ENCODE data around the gene MTARC2.

DNA sequence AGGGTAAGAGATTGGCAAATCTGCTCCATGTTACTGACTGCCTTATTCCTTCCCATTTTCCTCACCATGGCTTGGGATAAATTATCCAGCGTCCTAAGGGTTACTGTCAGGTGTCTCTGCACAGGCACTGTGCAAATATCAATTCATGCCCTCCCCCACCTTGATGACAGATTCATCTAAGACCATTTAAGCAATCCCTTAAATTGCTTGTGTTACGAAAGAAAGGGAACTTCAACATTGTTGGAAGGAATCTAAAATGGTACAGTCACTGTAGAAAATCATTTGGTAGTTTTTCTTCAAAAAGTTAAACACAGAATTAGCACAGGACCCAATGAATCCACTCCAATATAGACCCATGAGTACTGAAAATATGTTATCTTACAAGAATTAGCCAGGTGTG is 17.6 kb upstream of the MTARC2 start:
- TF ChIP-seq, protein P1, sequence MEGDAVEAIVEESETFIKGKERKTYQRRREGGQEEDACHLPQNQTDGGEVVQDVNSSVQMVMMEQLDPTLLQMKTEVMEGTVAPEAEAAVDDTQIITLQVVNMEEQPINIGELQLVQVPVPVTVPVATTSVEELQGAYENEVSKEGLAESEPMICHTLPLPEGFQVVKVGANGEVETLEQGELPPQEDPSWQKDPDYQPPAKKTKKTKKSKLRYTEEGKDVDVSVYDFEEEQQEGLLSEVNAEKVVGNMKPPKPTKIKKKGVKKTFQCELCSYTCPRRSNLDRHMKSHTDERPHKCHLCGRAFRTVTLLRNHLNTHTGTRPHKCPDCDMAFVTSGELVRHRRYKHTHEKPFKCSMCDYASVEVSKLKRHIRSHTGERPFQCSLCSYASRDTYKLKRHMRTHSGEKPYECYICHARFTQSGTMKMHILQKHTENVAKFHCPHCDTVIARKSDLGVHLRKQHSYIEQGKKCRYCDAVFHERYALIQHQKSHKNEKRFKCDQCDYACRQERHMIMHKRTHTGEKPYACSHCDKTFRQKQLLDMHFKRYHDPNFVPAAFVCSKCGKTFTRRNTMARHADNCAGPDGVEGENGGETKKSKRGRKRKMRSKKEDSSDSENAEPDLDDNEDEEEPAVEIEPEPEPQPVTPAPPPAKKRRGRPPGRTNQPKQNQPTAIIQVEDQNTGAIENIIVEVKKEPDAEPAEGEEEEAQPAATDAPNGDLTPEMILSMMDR (IDR thresholded peaks at IDR 0.05; ENCODE audit: insufficient read depth, low read length) = no peak
- TF ChIP-seq GABPA (IDR thresholded peaks at IDR 0.05; ENCODE audit: low read depth) (no peak), POLR2AphosphoS5 (IDR thresholded peaks at IDR 0.05; ENCODE audit: low read depth) (no peak)
- TF ChIP-seq, protein P2, sequence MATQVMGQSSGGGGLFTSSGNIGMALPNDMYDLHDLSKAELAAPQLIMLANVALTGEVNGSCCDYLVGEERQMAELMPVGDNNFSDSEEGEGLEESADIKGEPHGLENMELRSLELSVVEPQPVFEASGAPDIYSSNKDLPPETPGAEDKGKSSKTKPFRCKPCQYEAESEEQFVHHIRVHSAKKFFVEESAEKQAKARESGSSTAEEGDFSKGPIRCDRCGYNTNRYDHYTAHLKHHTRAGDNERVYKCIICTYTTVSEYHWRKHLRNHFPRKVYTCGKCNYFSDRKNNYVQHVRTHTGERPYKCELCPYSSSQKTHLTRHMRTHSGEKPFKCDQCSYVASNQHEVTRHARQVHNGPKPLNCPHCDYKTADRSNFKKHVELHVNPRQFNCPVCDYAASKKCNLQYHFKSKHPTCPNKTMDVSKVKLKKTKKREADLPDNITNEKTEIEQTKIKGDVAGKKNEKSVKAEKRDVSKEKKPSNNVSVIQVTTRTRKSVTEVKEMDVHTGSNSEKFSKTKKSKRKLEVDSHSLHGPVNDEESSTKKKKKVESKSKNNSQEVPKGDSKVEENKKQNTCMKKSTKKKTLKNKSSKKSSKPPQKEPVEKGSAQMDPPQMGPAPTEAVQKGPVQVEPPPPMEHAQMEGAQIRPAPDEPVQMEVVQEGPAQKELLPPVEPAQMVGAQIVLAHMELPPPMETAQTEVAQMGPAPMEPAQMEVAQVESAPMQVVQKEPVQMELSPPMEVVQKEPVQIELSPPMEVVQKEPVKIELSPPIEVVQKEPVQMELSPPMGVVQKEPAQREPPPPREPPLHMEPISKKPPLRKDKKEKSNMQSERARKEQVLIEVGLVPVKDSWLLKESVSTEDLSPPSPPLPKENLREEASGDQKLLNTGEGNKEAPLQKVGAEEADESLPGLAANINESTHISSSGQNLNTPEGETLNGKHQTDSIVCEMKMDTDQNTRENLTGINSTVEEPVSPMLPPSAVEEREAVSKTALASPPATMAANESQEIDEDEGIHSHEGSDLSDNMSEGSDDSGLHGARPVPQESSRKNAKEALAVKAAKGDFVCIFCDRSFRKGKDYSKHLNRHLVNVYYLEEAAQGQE (IDR thresholded peaks at IDR 0.05; ENCODE audit: insufficient replicate concordance, low read depth) = no peak

Data from HL-60 (cell line).